OCI-LY1 (cell line): Measurements from ENCODE around the gene HACD2.

Source experiments
- EZH2 ChIP-seq: fragments of 200-600 bp; sonication (generic), shearing (Covaris generic); IDR thresholded peaks from 2 replicates; pipeline ENCODE4 v1.8.0; 2017; ENCODE audit warnings: borderline replicate concordance, mixed run types, mild to moderate bottlenecking, antibody characterized with exemption, low read length, moderate library complexity, mixed read lengths
- TF ChIP-seq, protein P1 (sequence below): fragments of 200-600 bp; sonication (generic), shearing (Covaris generic); IDR thresholded peaks from 2 replicates; pipeline ENCODE4 v1.5.1; 2017; ENCODE audit warnings: mild to moderate bottlenecking, antibody characterized with exemption, low read length, moderate library complexity, mixed read lengths

DNA sequence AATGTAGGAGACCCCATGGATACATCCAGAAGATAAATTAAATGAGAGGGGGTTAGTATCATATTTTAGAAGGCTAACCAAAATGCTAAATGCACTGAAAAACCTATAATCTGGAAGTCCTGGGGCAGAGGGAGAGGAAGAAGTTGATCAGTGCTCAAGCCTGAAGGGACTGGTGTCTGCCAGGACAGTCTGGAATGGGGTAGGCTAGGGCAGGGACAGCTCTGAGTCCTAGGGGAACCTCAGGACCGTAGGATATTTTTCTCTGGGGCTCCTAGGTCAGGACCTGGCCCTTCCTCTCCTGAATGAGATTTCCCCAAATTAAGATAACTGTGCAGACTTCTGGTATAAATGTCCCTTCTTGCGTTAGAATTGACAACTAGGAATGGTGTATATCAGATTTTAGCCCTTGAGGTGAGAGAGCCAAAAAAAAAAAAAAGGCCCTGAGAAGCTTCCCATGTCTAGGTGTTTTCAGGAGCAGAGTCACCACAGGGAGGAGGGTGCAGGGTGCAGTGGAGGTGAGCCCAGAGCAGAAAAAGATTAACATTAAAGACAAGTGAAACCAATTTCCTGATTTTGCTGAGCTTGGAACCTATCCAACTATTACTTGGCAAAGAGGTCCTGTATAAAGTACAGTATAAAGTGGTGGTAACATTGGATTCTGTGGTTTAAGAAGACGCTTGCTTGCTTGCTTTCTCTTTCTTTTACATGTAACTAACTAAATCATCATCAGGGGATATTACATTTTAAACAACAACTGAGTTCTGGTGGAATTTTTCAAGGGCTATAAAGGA is 63.5 kb downstream of the HACD2 start:
- TF ChIP-seq, protein P1, sequence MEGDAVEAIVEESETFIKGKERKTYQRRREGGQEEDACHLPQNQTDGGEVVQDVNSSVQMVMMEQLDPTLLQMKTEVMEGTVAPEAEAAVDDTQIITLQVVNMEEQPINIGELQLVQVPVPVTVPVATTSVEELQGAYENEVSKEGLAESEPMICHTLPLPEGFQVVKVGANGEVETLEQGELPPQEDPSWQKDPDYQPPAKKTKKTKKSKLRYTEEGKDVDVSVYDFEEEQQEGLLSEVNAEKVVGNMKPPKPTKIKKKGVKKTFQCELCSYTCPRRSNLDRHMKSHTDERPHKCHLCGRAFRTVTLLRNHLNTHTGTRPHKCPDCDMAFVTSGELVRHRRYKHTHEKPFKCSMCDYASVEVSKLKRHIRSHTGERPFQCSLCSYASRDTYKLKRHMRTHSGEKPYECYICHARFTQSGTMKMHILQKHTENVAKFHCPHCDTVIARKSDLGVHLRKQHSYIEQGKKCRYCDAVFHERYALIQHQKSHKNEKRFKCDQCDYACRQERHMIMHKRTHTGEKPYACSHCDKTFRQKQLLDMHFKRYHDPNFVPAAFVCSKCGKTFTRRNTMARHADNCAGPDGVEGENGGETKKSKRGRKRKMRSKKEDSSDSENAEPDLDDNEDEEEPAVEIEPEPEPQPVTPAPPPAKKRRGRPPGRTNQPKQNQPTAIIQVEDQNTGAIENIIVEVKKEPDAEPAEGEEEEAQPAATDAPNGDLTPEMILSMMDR, result no peak
- no peak for TF ChIP-seq EZH2
